IPS DF 6.9 (cell line): ENCODE measurements around the gene FAM184B.

Source experiments
- DNase-seq: peaks from one replicate; pipeline ENCODE4 v3.0.0-alpha.2; 2013; ENCODE audit warnings: low read depth, low spot score
- H3K27ac ChIP-seq: one replicate; pipeline ENCODE4 v1.5.1; 2013; ENCODE audit warnings: low read length, control low read depth
- H3K27me3 ChIP-seq: 2 replicates; pipeline ENCODE4 v1.6.1; 2013; ENCODE audit warnings: mild to moderate bottlenecking, low read length; ENCODE audit not compliant: control insufficient read depth, insufficient read depth
- H3K36me3 ChIP-seq: 2 replicates; pipeline ENCODE4 v1.6.1; 2013; ENCODE audit warnings: low read length; ENCODE audit not compliant: control insufficient read depth, insufficient read depth
- H3K4me1 ChIP-seq: 2 replicates; pipeline ENCODE4 v1.6.1; 2013; ENCODE audit warnings: low read length; ENCODE audit not compliant: control insufficient read depth, insufficient read depth
- H3K4me3 ChIP-seq: 2 replicates; pipeline ENCODE4 v1.5.1; 2013; ENCODE audit warnings: mild to moderate bottlenecking, low read length
- H3K9me3 ChIP-seq: 2 replicates; pipeline ENCODE4 v1.6.1; 2013; ENCODE audit warnings: low read length, inconsistent platforms; ENCODE audit not compliant: control insufficient read depth, insufficient read depth
- WGBS: extraction: QIAGEN DNeasy Blood & Tissue Kit; methylation state at CpG from one replicate; pipeline ENCODE4 v1.1.7; 2013; ENCODE audit warnings: mixed read lengths, missing lambda C conversion rate; ENCODE audit not compliant: insufficient read length, insufficient coverage; 5-methylcytosine and 5-hydroxymethylcytosine counted together

Gene FAM184B

DNA sequence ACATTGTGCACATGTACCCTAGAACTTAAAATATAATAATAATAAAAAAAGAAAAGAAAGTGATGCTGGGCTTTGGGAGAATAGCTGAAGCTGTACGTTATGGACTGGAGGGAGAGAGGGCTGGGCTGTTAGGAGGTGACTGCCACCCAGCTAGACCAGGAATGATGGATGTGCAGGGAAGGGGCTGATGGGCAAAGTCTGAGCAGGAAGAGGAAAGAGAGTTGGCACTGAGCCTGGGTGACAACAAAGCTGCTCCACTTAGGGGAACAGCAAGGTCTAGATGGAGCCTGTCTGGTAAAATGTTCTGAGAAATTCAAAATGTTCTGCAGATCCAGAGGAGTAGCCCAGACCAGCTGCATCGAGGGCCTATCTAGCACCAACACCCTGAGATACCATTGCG lies 134.7 kb downstream of the FAM184B start:
- Histone ChIP-seq H3K27me3 (no peaks in the 10 kb centered on the region), H3K9me3 (no peaks in the 10 kb centered on the region), H3K36me3 (no peaks in the 10 kb centered on the region), H3K4me3 (no peak overlapping the region), H3K4me1 (no peaks in the 10 kb centered on the region), H3K27ac (no peak overlapping the region)
- no peak for DNase-seq
- no CpG with 5 or more reads among the region's 3 CpGs for WGBS

DNA sequence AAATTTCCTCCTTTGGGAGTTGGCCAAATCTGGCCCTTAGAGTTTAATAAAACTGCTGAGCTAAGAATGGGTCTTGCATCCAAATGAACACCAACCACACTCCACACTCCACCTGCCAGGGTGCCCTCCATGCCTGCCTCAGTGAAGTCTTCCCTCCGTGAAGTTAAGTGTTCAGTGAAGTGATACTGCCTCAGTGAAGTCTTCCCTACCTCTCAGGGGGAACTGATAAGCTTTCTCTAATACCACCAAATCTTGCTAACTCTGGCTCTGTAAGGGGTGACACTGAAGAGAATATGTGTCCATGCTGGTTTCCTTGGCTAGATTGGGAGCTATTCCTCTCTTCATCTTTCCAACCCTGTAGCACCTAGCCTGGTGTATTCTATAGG lies 139.0 kb downstream of the FAM184B start:
- WGBS: no CpG with 5 or more reads among the region's 1 CpG
- H3K9me3 ChIP-seq: no peaks in the 10 kb centered on the region
- DNase-seq: no peak
- no peaks in the 10 kb centered on the region for H3K27me3 ChIP-seq
- H3K36me3 ChIP-seq: no peaks in the 10 kb centered on the region
- H3K4me1 ChIP-seq: no peaks in the 10 kb centered on the region
- no peak overlapping the region for H3K27ac ChIP-seq
- no peak overlapping the region for H3K4me3 ChIP-seq

DNA sequence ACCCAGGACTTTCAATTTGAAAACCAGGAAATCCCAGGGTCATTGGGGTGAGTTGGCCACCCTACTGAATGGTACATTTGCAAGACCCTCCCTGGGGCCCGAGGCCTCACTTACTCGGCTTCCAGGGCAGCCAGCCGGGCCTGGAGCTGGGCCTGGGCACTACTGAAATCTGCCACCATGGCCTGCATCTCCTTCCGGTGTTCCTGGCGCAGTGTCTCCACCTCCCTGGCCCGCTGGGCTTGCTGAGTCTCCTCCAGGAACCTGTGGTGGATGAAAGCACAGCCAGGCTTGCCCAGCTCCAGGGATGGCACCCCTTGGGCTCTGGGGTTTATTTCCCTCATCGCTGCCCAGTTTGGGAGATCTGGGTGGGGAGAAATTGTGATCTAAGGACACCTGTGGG lies 142.3 kb downstream of the FAM184B start:
- no peak overlapping the region for H3K27ac ChIP-seq
- no CpG with 5 or more reads among the region's 7 CpGs for WGBS
- no peaks in the 10 kb centered on the region for H3K9me3 ChIP-seq
- H3K4me1 ChIP-seq: no peaks in the 10 kb centered on the region
- H3K36me3 ChIP-seq: no peaks in the 10 kb centered on the region
- H3K27me3 ChIP-seq: no peaks in the 10 kb centered on the region
- no peak for DNase-seq
- H3K4me3 ChIP-seq: no peak overlapping the region

DNA sequence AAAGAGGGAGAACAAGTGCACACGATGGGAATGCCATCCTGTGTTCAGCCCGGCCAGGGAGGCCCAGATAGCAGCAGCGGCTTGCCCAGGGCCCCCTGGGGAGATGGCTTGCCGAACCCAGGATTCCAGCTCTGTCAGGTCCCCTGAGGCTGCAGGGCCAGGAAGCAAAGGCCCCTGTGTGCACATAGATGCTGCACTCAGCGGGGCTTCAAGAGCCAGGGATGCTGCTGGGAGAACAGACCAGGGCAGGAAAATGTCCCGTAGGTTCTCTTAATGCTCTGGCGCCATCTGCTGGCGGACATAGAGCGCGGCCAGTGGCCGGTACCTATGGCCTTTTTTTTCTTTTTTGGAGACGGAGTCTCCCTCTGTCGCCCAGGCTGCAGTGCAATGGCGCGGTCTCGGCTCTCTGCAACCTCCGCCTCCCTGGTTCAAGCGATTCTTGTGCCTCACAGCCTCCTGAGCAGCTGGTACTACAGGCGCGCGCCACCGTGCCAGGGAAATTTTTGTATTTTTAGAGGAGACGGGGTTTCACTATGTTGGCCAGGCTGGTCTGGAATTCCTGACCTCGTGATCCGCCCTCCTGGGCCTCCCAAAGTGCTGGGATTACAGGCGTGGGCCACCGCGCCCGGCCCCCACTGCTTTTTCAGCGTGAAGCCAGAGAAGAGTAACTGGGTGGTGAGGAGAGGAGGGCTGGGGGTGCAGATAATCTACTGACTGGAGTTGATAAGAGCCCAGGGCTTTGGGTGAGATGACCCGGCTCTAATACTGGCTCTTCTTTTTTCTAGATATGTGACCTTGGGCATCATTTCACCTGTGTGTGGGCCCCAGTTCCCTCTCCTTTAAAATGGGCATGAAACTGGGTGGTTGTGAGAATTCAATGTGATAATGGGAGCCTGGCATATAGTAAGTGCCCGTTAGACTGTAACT lies 144.5 kb downstream of the FAM184B start:
- WGBS: no CpG with 5 or more reads among the region's 32 CpGs
- H3K4me3 ChIP-seq: no peak overlapping the region
- no peak overlapping the region for H3K27ac ChIP-seq
- peaks cover 3% of the 10 kb centered on the region; the same call in 1 of the 2 replicates for H3K36me3 ChIP-seq
- peak; percentile 61 for DNase-seq
- H3K4me1 ChIP-seq: no peaks in the 10 kb centered on the region
- H3K27me3 ChIP-seq: no peaks in the 10 kb centered on the region
- no peaks in the 10 kb centered on the region for H3K9me3 ChIP-seq

- no peak for DNase-seq
- no CpG with 5 or more reads among the region's 17 CpGs for WGBS
- H3K9me3 ChIP-seq: no peaks in the 10 kb centered on the region
- no peak overlapping the region for H3K27ac ChIP-seq
- H3K4me1 ChIP-seq: no peaks in the 10 kb centered on the region
- H3K36me3 ChIP-seq: peaks cover 3% of the 10 kb centered on the region; the same call in 1 of the 2 replicates
- H3K27me3 ChIP-seq: no peaks in the 10 kb centered on the region
- H3K4me3 ChIP-seq: no peak overlapping the region
Observed at GRCh38 chr4:17636341-17636695, 145.1 kb downstream of the FAM184B start.

DNA sequence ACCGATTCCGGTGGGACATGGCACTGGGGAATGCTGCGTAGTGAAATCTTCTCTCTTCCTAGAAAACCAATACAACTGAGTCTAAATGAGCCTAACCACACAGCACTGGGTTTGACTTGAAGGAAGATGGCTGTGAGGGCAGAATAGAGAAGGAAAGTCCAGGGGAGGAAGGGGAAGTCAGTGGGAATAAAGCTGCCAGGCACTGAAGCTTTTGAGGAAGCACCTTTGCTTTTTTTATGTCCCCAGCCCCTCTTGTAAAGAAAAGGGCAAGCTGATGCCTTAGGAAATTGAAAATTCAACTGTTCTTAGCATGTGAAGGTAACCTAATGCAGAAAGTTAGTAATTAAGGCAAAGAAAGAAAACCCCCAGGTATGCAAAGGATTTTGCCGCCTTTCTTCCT lies 146.4 kb downstream of the FAM184B start:
- Histone ChIP-seq H3K27me3 (no peaks in the 10 kb centered on the region), H3K27ac (no peak overlapping the region), H3K4me3 (no peak overlapping the region), H3K4me1 (no peaks in the 10 kb centered on the region), H3K9me3 (no peaks in the 10 kb centered on the region), H3K36me3 (peaks cover 3% of the 10 kb centered on the region; the same call in 1 of the 2 replicates)
- WGBS: no CpG with 5 or more reads among the region's 4 CpGs
- DNase-seq: no peak

- Histone ChIP-seq H3K27me3 (no peaks in the 10 kb centered on the region), H3K4me3 (no peak overlapping the region), H3K9me3 (no peaks in the 10 kb centered on the region), H3K27ac (no peak overlapping the region), H3K36me3 (peaks cover 5% of the 10 kb centered on the region; the same call in 1 of the 2 replicates), H3K4me1 (no peaks in the 10 kb centered on the region)
- DNase-seq: no peak
- no CpG with 5 or more reads among the region's 9 CpGs for WGBS
Observed at GRCh38 chr4:17633600-17633999, 147.8 kb downstream of the FAM184B start.

DNA sequence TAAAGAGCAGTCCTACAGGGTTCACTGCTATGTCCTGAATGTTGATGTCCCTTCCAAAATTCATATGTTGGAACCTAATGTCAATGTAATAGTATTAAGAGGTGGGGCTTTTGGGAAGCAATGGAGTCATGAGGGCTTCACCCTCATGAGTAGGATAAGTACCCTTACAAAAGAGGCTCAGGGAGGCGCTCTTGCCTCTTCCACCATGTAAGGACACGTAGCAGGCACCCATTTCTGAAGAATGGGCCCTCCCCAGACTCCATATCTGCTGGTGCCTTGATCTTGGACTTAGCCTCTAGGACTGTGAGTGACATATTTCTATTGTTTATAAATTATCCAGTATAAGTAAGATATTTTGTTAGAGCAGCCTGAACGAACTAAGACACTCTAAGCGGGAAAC lies 151.2 kb downstream of the FAM184B start:
- Histone ChIP-seq H3K36me3 (peaks cover 28% of the 10 kb centered on the region; the same call in 1 of the 2 replicates), H3K4me3 (no peak overlapping the region), H3K4me1 (no peaks in the 10 kb centered on the region), H3K9me3 (no peaks in the 10 kb centered on the region), H3K27me3 (no peaks in the 10 kb centered on the region; the same call in 1 of the 2 replicates), H3K27ac (no peak overlapping the region)
- WGBS: no CpG with 5 or more reads among the region's 4 CpGs
- no peak for DNase-seq

DNA sequence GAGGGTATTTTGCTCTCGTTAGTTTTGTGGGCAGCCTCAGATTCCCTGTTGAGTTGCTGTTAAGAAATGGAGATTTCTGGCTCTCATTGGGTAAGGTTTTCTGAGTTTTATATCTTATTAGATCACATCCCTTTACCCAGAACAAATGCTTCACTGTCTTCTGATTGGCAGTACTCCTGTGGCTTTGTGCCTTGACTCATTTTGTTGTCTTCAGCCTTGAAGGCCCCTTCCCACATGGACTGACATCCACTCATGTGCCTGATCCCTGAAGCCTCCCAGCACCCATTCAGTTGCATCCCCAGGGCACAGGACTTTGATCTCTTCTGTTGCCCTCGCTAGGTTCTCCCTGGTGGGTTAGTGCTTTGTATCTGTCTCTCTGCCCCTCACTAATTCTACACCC lies 156.6 kb downstream of the FAM184B start:
- Histone ChIP-seq H3K27ac (no peak overlapping the region), H3K36me3 (peaks cover 43% of the 10 kb centered on the region; the same call in 1 of the 2 replicates), H3K9me3 (no peaks in the 10 kb centered on the region), H3K4me1 (no peaks in the 10 kb centered on the region), H3K27me3 (no peaks in the 10 kb centered on the region; the same call in 1 of the 2 replicates), H3K4me3 (no peak overlapping the region)
- no CpG with 5 or more reads among the region's 2 CpGs for WGBS
- no peak for DNase-seq

DNA sequence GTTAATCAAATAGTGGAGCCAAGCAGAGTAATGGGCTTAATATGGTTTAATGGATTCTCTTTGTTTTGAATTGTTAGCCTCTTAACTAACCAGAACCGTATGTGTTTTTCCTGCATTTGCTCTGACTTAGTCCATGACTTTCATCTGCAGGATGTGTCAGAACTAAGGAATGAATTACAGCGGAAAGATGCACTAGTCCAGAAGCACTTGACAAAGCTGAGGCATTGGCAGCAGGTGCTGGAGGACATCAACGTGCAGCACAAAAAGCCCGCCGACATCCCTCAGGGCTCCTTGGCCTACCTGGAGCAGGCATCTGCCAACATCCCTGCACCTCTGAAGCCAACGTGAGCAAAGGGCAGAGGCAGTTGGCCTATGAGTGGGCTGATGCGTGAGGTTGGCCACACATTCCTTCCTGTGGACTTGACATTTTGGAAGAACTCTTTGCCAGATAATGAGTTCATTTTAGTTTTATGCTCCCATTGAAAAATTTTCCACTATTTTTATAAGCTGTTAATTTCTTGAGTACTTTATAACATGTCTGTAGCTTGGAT lies 157.9 kb downstream of the FAM184B start:
- no CpG with 5 or more reads among the region's 7 CpGs for WGBS
- DNase-seq: no peak
- no peaks in the 10 kb centered on the region for H3K4me1 ChIP-seq
- H3K9me3 ChIP-seq: no peaks in the 10 kb centered on the region
- no peaks in the 10 kb centered on the region; the same call in 1 of the 2 replicates for H3K27me3 ChIP-seq
- H3K27ac ChIP-seq: no peak overlapping the region
- H3K36me3 ChIP-seq: peaks cover 40% of the 10 kb centered on the region; the same call in 1 of the 2 replicates
- H3K4me3 ChIP-seq: no peak overlapping the region
